Activated B cell treated with CpG ODN at 0.5 μM for 24 hours (primary cell): ENCODE data around the gene HHLA2. TPM values are rescaled to one million over a fixed set of nuclear protein-coding genes. Genes with fewer than 3 reads are reported as not detected.

Experiments used
- ATAC-seq: fragments of 200-7000 bp; cut with Tn5 transposase; one replicate; pipeline ENCODE4 v1.10.0; 2021; ENCODE audit warnings: low read depth, mild to moderate bottlenecking, moderate library complexity
- CTCF ChIA-PET: fragments of 350-600 bp; sonication (Branson Sonifier 250); formaldehyde crosslinking; loops from one replicate; lab custom pipeline; 2021; ENCODE audit warnings: antibody characterized with exemption; lab: Charles Lee
- POLR2A ChIA-PET: fragments of 350-600 bp; sonication (Branson Sonifier 250); formaldehyde crosslinking; loops from one replicate; lab custom pipeline; 2021; ENCODE audit warnings: antibody characterized with exemption; lab: Charles Lee
- DNase-seq: peaks from one replicate; pipeline ENCODE4 v3.0.0; 2022
- H3K27ac Mint-ChIP-seq: one replicate; pipeline ENCODE4 v1.8.0; 2020; ENCODE audit warnings: mixed read lengths
- H3K27me3 Mint-ChIP-seq: one replicate; pipeline ENCODE4 v1.8.0; 2021; ENCODE audit warnings: mixed read lengths
- H3K36me3 Mint-ChIP-seq: one replicate; pipeline ENCODE4 v1.8.0; 2021; ENCODE audit warnings: low read depth, mixed read lengths
- H3K4me1 Mint-ChIP-seq: one replicate; pipeline ENCODE4 v1.8.0; 2021; ENCODE audit warnings: mixed read lengths
- H3K4me3 Mint-ChIP-seq: one replicate; pipeline ENCODE4 v1.8.0; 2020; ENCODE audit warnings: mild to moderate bottlenecking, mixed read lengths
- H3K9me3 Mint-ChIP-seq: one replicate; pipeline ENCODE4 v1.8.0; 2020; ENCODE audit warnings: mixed read lengths
- CTCF ChIP-seq: fragments of 200-600 bp; IDR thresholded peaks from one replicate; pipeline ENCODE4 v1.8.0; 2022; ENCODE audit warnings: antibody characterized with exemption, mild to moderate bottlenecking
- intact Hi-C: fragments of 100-400 bp; cut with micrococcal nuclease; formaldehyde crosslinking; loops from one replicate; pipeline ENCODE4 v1.15.1; 2024
- total RNA-seq: library from RNA; stranded (reverse); gene quantifications from 2 replicates; pipeline ENCODE4 v1.2.3, GENCODE V29; 2022

HHLA2 gene
- total RNA-seq, 1 donor from 2014 or later, result 1.00 TPM

GRCh38 chr3:108292905-108293328 lies 3.4 kb upstream of the HHLA2 start:
- ChIA-PET POLR2A (interaction anchor here (1.1 to 1.9 kb wide), 4 partner anchors 70 to 297 kb away, joined by 3 to 9 read pairs (median 4); partner anchors contain the start of genes CIP2A, DZIP3 and IFT57), CTCF (no interaction called here)
- Mint-ChIP-seq H3K9me3 (peaks cover 6% of the 10 kb centered on the region), H3K4me1 (peaks cover 51% of the 10 kb centered on the region), H3K27ac (peak overlapping the region; percentile 41), H3K4me3 (peak overlapping the region; percentile 19), H3K27me3 (no peaks in the 10 kb centered on the region), H3K36me3 (no peaks in the 10 kb centered on the region)
- no peak for TF ChIP-seq CTCF
- intact Hi-C loops, result loop anchor here (1.0 to 2.0 kb wide), 3 partner anchors 71 to 168 kb away; partner anchors contain the start of gene IFT57
- peak; percentile 32 for ATAC-seq
- DNase-seq, result no peak

- no peak for TF ChIP-seq CTCF
- Mint-ChIP-seq H3K4me3 (no peak overlapping the region), H3K9me3 (peaks cover 6% of the 10 kb centered on the region), H3K36me3 (no peaks in the 10 kb centered on the region), H3K4me1 (peaks cover 51% of the 10 kb centered on the region), H3K27ac (peak overlapping the region; percentile 39), H3K27me3 (no peaks in the 10 kb centered on the region)
- DNase-seq, result no peak
- POLR2A ChIA-PET, result interaction anchor here (1.9 kb wide), 1 partner anchor 168 kb away, joined by 9 read pairs; no protein-coding TSS in a partner anchor
- intact Hi-C loops, result loop anchor here (1.0 to 2.0 kb wide), 3 partner anchors 72 to 169 kb away; partner anchors contain the start of gene IFT57
- CTCF ChIA-PET, result no interaction called here
- ATAC-seq, result peak; percentile 74
These were observed 2.5 kb upstream of the HHLA2 start for GRCh38 chr3:108293858-108294257.

- Mint-ChIP-seq H3K4me3 (no peak overlapping the region), H3K27me3 (no peaks in the 10 kb centered on the region), H3K9me3 (peaks cover 4% of the 10 kb centered on the region), H3K4me1 (peaks cover 51% of the 10 kb centered on the region), H3K27ac (no peak overlapping the region), H3K36me3 (no peaks in the 10 kb centered on the region)
- POLR2A ChIA-PET, result interaction anchor here (0.7 to 1.6 kb wide), 4 partner anchors 71 to 172 kb away, joined by 3 to 6 read pairs (median 4); partner anchors contain the start of gene IFT57
- intact Hi-C loops, result no loop called here
- ATAC-seq (peak; percentile 29), DNase-seq (no peak)
- CTCF ChIA-PET, result no interaction called here
- TF ChIP-seq CTCF, result no peak
These were observed 750 bp upstream of the HHLA2 start for GRCh38 chr3:108295421-108296175.

GRCh38 chr3:108297647-108298046 lies 1.3 kb downstream of the HHLA2 start:
- ChIA-PET POLR2A (no interaction called here), CTCF (no interaction called here)
- Mint-ChIP-seq H3K27me3 (no peaks in the 10 kb centered on the region), H3K36me3 (no peaks in the 10 kb centered on the region), H3K4me1 (peaks cover 46% of the 10 kb centered on the region), H3K4me3 (no peak overlapping the region), H3K9me3 (no peaks in the 10 kb centered on the region), H3K27ac (no peak overlapping the region)
- TF ChIP-seq CTCF, result no peak
- ATAC-seq (no peak), DNase-seq (no peak)
- intact Hi-C loops, result loop anchor here (2.0 kb wide), 1 partner anchor 15 kb away; no protein-coding TSS in a partner anchor

GRCh38 chr3:108298056-108298455 lies 1.7 kb downstream of the HHLA2 start:
- POLR2A ChIA-PET, result no interaction called here
- no peak overlapping the region for H3K27ac Mint-ChIP-seq
- H3K27me3 Mint-ChIP-seq, result no peaks in the 10 kb centered on the region
- no peak overlapping the region for H3K4me3 Mint-ChIP-seq
- no peaks in the 10 kb centered on the region for H3K36me3 Mint-ChIP-seq
- H3K9me3 Mint-ChIP-seq, result no peaks in the 10 kb centered on the region
- CTCF ChIA-PET, result no interaction called here
- intact Hi-C loops, result loop anchor here (2.0 kb wide), 1 partner anchor 15 kb away; no protein-coding TSS in a partner anchor
- no peak for TF ChIP-seq CTCF
- no peak for DNase-seq
- peaks cover 42% of the 10 kb centered on the region for H3K4me1 Mint-ChIP-seq
- no peak for ATAC-seq
